Activated naive CD4-positive, alpha-beta T cell treated with anti-CD3 and anti-CD28 coated beads for 36 hours (primary cell): ENCODE measurements around the gene LEKR1. TPM values are rescaled to one million over a fixed set of nuclear protein-coding genes. Genes with fewer than 3 reads are reported as not detected.
A peak's percentile ranks its signal among the peaks of the same experiment; 100 is the strongest.

Experiments used
- CTCF ChIA-PET: fragments of 350-600 bp; sonication (Branson Sonifier 250); formaldehyde crosslinking; loops from one replicate; lab custom pipeline; 2021; ENCODE audit warnings: antibody characterized with exemption; lab: Charles Lee
- DNase-seq: peaks from one replicate; pipeline ENCODE4 v3.0.0-alpha.2; 2020
- H3K27ac Mint-ChIP-seq: one replicate; pipeline ENCODE4 v1.8.0; 2021; ENCODE audit warnings: mild to moderate bottlenecking, mixed read lengths
- H3K27me3 Mint-ChIP-seq: one replicate; pipeline ENCODE4 v1.8.0; 2021; ENCODE audit warnings: low read depth, mixed read lengths
- H3K36me3 Mint-ChIP-seq: one replicate; pipeline ENCODE4 v1.8.0; 2021; ENCODE audit warnings: low read depth, mixed read lengths
- H3K4me1 Mint-ChIP-seq: one replicate; pipeline ENCODE4 v1.8.0; 2021; ENCODE audit warnings: low read depth, mixed read lengths
- H3K4me3 Mint-ChIP-seq: one replicate; pipeline ENCODE4 v1.8.0; 2021; ENCODE audit warnings: mild to moderate bottlenecking, moderate library complexity, mixed read lengths
- H3K9me3 Mint-ChIP-seq: one replicate; pipeline ENCODE4 v1.8.0; 2021; ENCODE audit warnings: mixed read lengths
- intact Hi-C: fragments of 100-400 bp; cut with micrococcal nuclease; formaldehyde crosslinking; loops from one replicate; pipeline ENCODE4 v1.15.1; 2023
- total RNA-seq, 2 experiments: library from RNA; stranded (reverse); gene quantifications; one replicate each; pipeline ENCODE4 v1.2.3, GENCODE V29; 2021

LEKR1 gene
- total RNA-seq, 2 experiments from 2014 or later: 0.43 to 0.77 TPM

GRCh38 chr3:157058392-157059071 is 232.4 kb downstream of the LEKR1 start:
- Mint-ChIP-seq H3K4me3 (no peak overlapping the region), H3K4me1 (peaks cover 6% of the 10 kb centered on the region), H3K9me3 (no peaks in the 10 kb centered on the region)

DNA sequence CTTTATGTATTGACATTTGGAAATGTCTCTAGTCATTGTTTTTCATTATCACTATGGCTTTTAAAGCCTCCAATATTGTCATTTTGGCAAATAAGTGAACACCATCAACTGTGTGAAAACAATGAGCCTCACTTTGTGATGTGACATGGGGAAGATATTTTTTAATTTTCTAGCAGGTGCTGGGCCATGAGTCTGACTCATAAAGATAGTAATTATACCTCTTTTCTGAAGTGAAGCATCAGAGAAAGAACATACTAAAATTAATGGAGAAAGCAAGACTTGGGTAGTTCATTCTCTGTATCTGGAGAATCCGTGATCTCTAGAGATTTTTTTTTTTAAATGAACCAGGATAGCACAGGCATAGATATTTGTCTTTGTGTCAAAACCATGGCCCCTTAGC is 233.0 kb downstream of the LEKR1 start:
- peaks cover 6% of the 10 kb centered on the region for H3K4me1 Mint-ChIP-seq
- CTCF ChIA-PET: no interaction called here
- no peak for DNase-seq
- no peaks in the 10 kb centered on the region for H3K36me3 Mint-ChIP-seq
- H3K27me3 Mint-ChIP-seq: no peaks in the 10 kb centered on the region
- no peak overlapping the region for H3K27ac Mint-ChIP-seq
- no peaks in the 10 kb centered on the region for H3K9me3 Mint-ChIP-seq
- no peak overlapping the region for H3K4me3 Mint-ChIP-seq
- intact Hi-C loops: no loop called here

More at GRCh38 chr3:157058392-157059071, 232.4 kb downstream of the LEKR1 start:
- CTCF ChIA-PET: no interaction called here
- Mint-ChIP-seq H3K27ac (no peak overlapping the region), H3K27me3 (no peaks in the 10 kb centered on the region), H3K36me3 (no peaks in the 10 kb centered on the region)
- intact Hi-C loops: no loop called here
- no peak for DNase-seq

- DNase-seq: no peak
- no peak overlapping the region for H3K27ac Mint-ChIP-seq
These were observed 233.5 kb downstream of the LEKR1 start for GRCh38 chr3:157059661-157060060.

DNA sequence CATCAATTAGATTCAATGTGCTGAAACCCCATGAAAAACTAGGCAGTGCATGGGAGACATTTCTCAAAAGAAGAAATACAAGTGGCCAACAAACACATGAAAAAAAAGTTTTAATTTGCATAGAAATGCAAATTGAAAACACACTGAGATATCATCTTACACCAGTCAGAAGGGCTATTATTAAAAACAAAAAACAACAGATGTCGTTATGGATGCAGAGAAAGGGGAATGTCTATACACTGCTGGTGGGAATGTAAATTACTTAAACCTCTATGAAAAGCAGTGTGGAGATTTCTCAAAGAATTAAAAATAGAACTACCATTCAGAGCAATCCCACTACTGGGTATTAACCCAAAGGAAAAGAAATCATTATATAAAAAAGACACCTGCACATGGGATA is 235.1 kb downstream of the LEKR1 start:
- CTCF ChIA-PET: no interaction called here
- Mint-ChIP-seq H3K27ac (no peak overlapping the region), H3K36me3 (no peaks in the 10 kb centered on the region), H3K9me3 (no peaks in the 10 kb centered on the region), H3K27me3 (no peaks in the 10 kb centered on the region), H3K4me1 (peaks cover 6% of the 10 kb centered on the region), H3K4me3 (no peak overlapping the region)
- DNase-seq: no peak
- intact Hi-C loops: no loop called here

More at GRCh38 chr3:157059661-157060060, 233.5 kb downstream of the LEKR1 start:
- intact Hi-C loops: no loop called here
- Mint-ChIP-seq H3K9me3 (no peaks in the 10 kb centered on the region), H3K27me3 (no peaks in the 10 kb centered on the region), H3K4me3 (no peak overlapping the region), H3K36me3 (no peaks in the 10 kb centered on the region), H3K4me1 (peaks cover 6% of the 10 kb centered on the region)
- CTCF ChIA-PET: no interaction called here

DNA sequence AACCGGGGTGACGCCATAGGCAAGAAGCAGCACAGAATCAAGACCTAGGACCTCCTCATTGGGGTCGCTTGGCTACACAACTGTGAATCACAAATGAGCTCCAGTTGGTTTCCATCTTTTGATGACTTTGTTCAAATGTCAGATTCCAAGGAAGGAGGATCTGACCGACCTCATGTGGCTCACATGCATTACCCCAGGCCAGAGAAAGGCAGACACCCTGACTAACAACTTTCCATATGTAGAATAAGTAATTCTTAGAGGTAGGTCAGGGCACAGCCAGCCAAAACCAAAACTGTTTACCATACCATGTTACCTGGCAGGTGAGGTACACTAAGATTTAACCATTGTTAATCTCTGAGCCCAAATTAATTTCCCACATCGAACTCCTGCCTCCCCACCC is 237.3 kb downstream of the LEKR1 start:
- peaks cover 19% of the 10 kb centered on the region for H3K4me1 Mint-ChIP-seq
- H3K27ac Mint-ChIP-seq: no peak overlapping the region
- DNase-seq: no peak
- CTCF ChIA-PET: interaction anchor here (0.6 kb wide), 2 partner anchors 116 to 174 kb away, joined by 3 read pairs; no protein-coding TSS in a partner anchor
- H3K27me3 Mint-ChIP-seq: no peaks in the 10 kb centered on the region
- intact Hi-C loops: no loop called here
- no peaks in the 10 kb centered on the region for H3K9me3 Mint-ChIP-seq
- H3K36me3 Mint-ChIP-seq: no peaks in the 10 kb centered on the region
- H3K4me3 Mint-ChIP-seq: no peak overlapping the region

DNA sequence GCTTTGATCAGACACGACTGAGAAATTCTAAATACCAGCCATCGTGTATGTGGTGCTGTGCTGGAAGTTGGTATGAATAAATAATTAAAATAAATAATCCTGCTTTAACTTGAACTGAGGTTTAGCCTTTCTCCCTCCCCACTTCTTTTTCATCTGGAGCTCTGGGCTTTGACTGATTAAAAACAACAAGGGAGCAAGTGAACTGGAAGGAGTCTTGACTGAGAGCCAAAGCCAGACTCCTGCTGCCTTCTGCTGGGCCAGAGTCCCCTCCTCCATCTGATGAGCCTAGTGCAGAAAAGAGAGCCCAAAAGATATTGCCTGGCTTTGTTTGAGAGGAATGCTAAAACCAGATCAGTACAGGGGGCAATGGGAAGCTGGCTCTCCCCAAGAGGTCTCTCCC is 237.8 kb downstream of the LEKR1 start:
- H3K4me1 Mint-ChIP-seq: peaks cover 19% of the 10 kb centered on the region
- H3K27me3 Mint-ChIP-seq: no peaks in the 10 kb centered on the region
- no peak overlapping the region for H3K27ac Mint-ChIP-seq
- no peaks in the 10 kb centered on the region for H3K36me3 Mint-ChIP-seq
- DNase-seq: no peak
- no peak overlapping the region for H3K4me3 Mint-ChIP-seq
- intact Hi-C loops: no loop called here
- H3K9me3 Mint-ChIP-seq: no peaks in the 10 kb centered on the region
- CTCF ChIA-PET: interaction anchor here (0.6 kb wide), 2 partner anchors 115 to 174 kb away, joined by 3 read pairs; no protein-coding TSS in a partner anchor

- Mint-ChIP-seq H3K36me3 (no peaks in the 10 kb centered on the region), H3K4me3 (no peak overlapping the region), H3K27ac (no peak overlapping the region), H3K9me3 (no peaks in the 10 kb centered on the region), H3K4me1 (peaks cover 17% of the 10 kb centered on the region), H3K27me3 (no peaks in the 10 kb centered on the region)
- no peak for DNase-seq
- intact Hi-C loops: no loop called here
- CTCF ChIA-PET: interaction anchor here (0.6 kb wide), 2 partner anchors 115 to 173 kb away, joined by 3 read pairs; no protein-coding TSS in a partner anchor
These were observed 238.2 kb downstream of the LEKR1 start for GRCh38 chr3:157064402-157064801.

DNA sequence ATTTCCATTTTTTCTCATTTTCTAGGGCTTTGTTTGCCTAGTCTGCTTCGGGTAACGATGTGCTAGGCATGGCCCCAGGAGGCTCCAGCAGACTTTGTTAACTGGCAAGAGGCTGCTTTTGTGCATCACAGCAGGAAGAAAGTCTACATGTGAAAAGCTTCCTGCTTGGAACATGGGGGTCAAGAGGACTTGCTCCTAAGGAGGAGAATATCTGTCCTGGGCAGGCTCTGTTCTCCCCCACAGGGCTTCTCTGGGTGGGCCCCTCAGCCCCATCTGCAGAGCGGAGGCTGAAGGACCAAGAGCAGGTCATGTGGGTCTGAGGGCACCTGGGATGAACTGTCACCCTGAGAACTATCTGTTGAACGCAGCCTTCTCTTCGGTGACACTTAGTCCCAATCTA is 239.0 kb downstream of the LEKR1 start:
- CTCF ChIA-PET: interaction anchor here (0.6 to 2.0 kb wide), 3 partner anchors 14 to 1802 kb away, joined by 3 to 6 read pairs (median 6); no protein-coding TSS in a partner anchor
- Mint-ChIP-seq H3K4me3 (no peak overlapping the region), H3K27me3 (no peaks in the 10 kb centered on the region), H3K4me1 (peaks cover 13% of the 10 kb centered on the region), H3K36me3 (no peaks in the 10 kb centered on the region), H3K9me3 (no peaks in the 10 kb centered on the region), H3K27ac (no peak overlapping the region)
- intact Hi-C loops: no loop called here
- no peak for DNase-seq

DNA sequence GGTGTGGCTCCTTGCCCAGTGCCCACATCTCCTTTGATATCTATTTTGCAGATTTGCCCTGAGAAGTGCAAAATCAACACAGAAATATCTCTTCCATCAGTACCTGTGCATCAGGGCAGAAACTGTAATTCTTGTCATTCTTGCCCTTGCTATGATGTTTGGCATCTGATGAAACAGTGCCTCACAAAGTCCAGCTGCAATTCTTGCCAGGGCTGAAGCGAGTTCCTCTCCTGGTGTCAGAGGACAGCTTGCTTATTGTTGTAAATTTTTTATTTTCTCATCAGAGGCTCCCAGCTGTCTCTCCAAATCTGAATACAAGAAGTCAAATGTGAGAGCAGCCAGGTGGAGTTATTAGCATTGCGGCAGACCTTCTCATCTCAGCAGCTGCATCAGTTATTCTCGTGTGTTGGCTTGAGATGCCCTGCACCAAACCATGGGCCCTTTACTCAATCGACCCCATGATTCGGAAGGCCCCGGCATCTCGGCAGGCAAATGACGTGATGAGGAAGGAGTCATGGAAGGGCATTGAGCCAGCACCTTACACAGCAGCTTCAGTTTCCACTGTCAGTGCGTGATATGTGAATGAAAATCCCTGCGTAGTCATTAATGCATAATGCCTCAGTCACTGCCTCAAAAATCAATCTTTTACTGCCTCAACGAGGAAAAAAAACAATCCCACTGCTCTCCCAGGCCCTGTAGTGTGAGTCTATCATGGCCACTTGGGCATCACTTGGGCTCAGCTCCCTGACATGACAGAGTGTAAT is 240.4 kb downstream of the LEKR1 start:
- intact Hi-C loops: no loop called here
- no peak overlapping the region for H3K27ac Mint-ChIP-seq
- no peak overlapping the region for H3K4me3 Mint-ChIP-seq
- CTCF ChIA-PET: interaction anchor here (0.5 to 2.0 kb wide), 7 partner anchors 13 to 511 kb away, joined by 3 to 6 read pairs (median 3); partner anchors contain the start of gene SSR3
- H3K27me3 Mint-ChIP-seq: no peaks in the 10 kb centered on the region
- peaks cover 13% of the 10 kb centered on the region for H3K4me1 Mint-ChIP-seq
- H3K9me3 Mint-ChIP-seq: no peaks in the 10 kb centered on the region
- no peak for DNase-seq
- H3K36me3 Mint-ChIP-seq: no peaks in the 10 kb centered on the region

- Mint-ChIP-seq H3K27ac (no peak overlapping the region), H3K4me3 (no peak overlapping the region), H3K27me3 (no peaks in the 10 kb centered on the region), H3K9me3 (no peaks in the 10 kb centered on the region), H3K4me1 (peaks cover 13% of the 10 kb centered on the region), H3K36me3 (no peaks in the 10 kb centered on the region)
- peak; percentile 36 for DNase-seq
- intact Hi-C loops: no loop called here
- CTCF ChIA-PET: interaction anchor here (0.7 to 2.0 kb wide), 3 partner anchors 15 to 512 kb away, joined by 3 to 6 read pairs (median 3); partner anchors contain the start of gene SSR3
These were observed 241.0 kb downstream of the LEKR1 start for GRCh38 chr3:157067114-157067513.

GRCh38 chr3:157069406-157069805 is 243.3 kb downstream of the LEKR1 start:
- CTCF ChIA-PET: interaction anchor here (0.6 to 2.6 kb wide), 3 partner anchors 11 to 285 kb away, joined by 3 to 9 read pairs (median 3); no protein-coding TSS in a partner anchor
- Mint-ChIP-seq H3K36me3 (no peaks in the 10 kb centered on the region), H3K27ac (no peak overlapping the region), H3K4me1 (peaks cover 13% of the 10 kb centered on the region), H3K4me3 (no peak overlapping the region), H3K9me3 (no peaks in the 10 kb centered on the region), H3K27me3 (no peaks in the 10 kb centered on the region)
- no peak for DNase-seq
- intact Hi-C loops: no loop called here

DNA sequence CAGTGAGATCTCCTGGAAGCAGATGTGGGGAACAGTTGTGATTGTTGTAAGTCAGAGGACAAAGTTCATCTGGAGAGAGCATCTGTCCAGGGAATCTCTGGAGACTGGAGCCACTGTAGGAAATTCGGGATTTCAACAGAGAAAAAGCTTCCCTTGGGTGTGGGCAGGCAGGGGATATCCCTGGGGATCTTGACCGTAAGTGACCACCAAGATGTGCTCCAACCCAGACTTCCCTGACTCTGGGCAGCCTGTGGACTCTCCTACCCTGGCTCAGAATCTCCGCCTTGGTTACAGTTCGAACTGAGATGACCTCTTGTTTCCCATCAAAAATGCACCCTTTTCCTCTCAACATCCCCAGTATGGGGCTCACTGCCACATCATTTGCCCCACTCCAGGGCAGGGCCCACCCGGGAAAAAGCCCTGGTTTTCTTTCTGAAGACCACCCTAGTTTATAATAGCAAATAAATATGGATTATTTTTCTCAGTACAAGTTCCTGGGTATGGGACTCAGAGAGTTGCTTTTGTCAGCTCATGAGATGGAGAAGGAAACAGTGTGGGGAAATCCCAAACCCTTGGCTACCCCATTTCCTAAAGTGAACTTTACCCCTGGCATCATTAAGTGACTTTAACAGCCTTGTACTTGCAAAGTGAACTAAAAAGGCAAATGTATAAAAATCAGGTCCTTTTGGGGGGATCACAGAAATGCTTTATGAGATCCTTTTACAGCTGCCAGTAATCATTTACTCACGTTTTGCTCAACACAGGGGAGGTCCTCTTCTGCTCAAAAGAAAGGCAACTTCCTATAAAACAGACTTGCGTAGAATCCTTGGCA is 243.9 kb downstream of the LEKR1 start:
- Mint-ChIP-seq H3K4me3 (no peak overlapping the region), H3K27me3 (no peaks in the 10 kb centered on the region)

More for the DNA sequence above, 243.9 kb downstream of the LEKR1 start:
- no peak for DNase-seq
- intact Hi-C loops: no loop called here
- Mint-ChIP-seq H3K9me3 (no peaks in the 10 kb centered on the region), H3K36me3 (no peaks in the 10 kb centered on the region), H3K27ac (no peak overlapping the region), H3K4me1 (peaks cover 13% of the 10 kb centered on the region)
- CTCF ChIA-PET: interaction anchor here (0.6 to 2.6 kb wide), 3 partner anchors 11 to 284 kb away, joined by 3 to 9 read pairs (median 3); no protein-coding TSS in a partner anchor
